Activated CD8-positive, alpha-beta T cell treated with anti-CD3 and anti-CD28 coated beads for 36 hours (primary cell): Measurements from ENCODE around the gene CTTNBP2. TPM values are rescaled to one million over a fixed set of nuclear protein-coding genes. Genes with fewer than 3 reads are reported as not detected.

Experiments
- ATAC-seq: fragments of 200-7000 bp; cut with Tn5 transposase; one replicate; pipeline ENCODE4 v1.10.0; 2021; ENCODE audit warnings: mild to moderate bottlenecking, moderate library complexity
- CTCF ChIA-PET: fragments of 350-600 bp; sonication (Branson Sonifier 250); formaldehyde crosslinking; loops from one replicate; lab custom pipeline; 2021; ENCODE audit warnings: antibody characterized with exemption; lab: Charles Lee
- POLR2A ChIA-PET: fragments of 350-600 bp; sonication (Branson Sonifier 250); formaldehyde crosslinking; loops from one replicate; lab custom pipeline; 2021; ENCODE audit warnings: antibody characterized with exemption; lab: Charles Lee
- DNase-seq: peaks from one replicate; pipeline ENCODE4 v3.0.0-alpha.2; 2020
- H3K27ac Mint-ChIP-seq: one replicate; pipeline ENCODE4 v1.8.0; 2021; ENCODE audit warnings: mild to moderate bottlenecking, mixed read lengths
- H3K27me3 Mint-ChIP-seq: one replicate; pipeline ENCODE4 v1.8.0; 2021; ENCODE audit warnings: mixed read lengths
- H3K36me3 Mint-ChIP-seq: one replicate; pipeline ENCODE4 v1.8.0; 2021; ENCODE audit warnings: low read depth, mixed read lengths
- H3K4me1 Mint-ChIP-seq: one replicate; pipeline ENCODE4 v1.8.0; 2021; ENCODE audit warnings: low read depth, mixed read lengths
- H3K4me3 Mint-ChIP-seq: one replicate; pipeline ENCODE4 v1.8.0; 2021; ENCODE audit warnings: mild to moderate bottlenecking, moderate library complexity, mixed read lengths
- H3K9me3 Mint-ChIP-seq: one replicate; pipeline ENCODE4 v1.8.0; 2021; ENCODE audit warnings: mixed read lengths
- intact Hi-C: fragments of 100-400 bp; cut with micrococcal nuclease; formaldehyde crosslinking; loops from one replicate; pipeline ENCODE4 v1.10.0; 2022
- total RNA-seq, 2 experiments: library from RNA; stranded (reverse); gene quantifications; one replicate each; pipeline ENCODE4 v1.2.3, GENCODE V29; 2021
- TF ChIP-seq, protein P1 (sequence below): fragments of 200-600 bp; IDR thresholded peaks from one replicate; pipeline ENCODE4 v1.8.0; 2022; ENCODE audit warnings: antibody characterized with exemption, mild to moderate bottlenecking

Gene CTTNBP2
- total RNA-seq, 2 experiments from 2014 or later = not detected

DNA sequence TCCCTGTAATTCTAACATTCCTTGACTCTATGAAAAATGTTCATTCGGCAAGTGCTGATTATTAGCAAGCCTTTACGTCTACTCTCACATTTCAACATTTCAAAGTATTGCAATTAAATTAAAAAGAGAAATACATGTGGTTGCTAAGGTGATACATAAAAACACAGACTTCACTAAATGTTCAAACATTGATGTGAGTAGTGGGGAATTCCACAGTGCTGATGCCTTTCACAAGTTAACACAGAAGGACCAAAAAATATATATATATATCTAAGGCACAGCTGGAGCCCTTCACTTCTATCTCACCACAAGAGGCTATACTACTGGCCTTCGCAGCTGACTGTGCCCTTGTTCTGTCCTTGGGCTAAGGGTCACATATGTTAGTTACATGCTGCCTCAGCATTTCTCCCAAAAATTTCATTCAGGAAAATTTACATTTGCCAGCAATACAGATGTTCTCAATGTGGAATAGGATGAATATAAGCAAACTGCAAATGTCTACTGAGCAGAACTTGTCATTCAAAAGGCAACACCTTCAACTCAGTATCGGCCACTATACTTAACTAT is 13.9 kb downstream of the CTTNBP2 start:
- Mint-ChIP-seq H3K9me3 (no peaks in the 10 kb centered on the region), H3K36me3 (no peaks in the 10 kb centered on the region), H3K27me3 (peaks cover 3% of the 10 kb centered on the region), H3K4me3 (no peak overlapping the region), H3K4me1 (no peaks in the 10 kb centered on the region), H3K27ac (no peak overlapping the region)
- ATAC-seq (no peak), DNase-seq (no peak)
- intact Hi-C loops = no loop called here
- POLR2A ChIA-PET = no interaction called here
- TF ChIP-seq, protein P1, sequence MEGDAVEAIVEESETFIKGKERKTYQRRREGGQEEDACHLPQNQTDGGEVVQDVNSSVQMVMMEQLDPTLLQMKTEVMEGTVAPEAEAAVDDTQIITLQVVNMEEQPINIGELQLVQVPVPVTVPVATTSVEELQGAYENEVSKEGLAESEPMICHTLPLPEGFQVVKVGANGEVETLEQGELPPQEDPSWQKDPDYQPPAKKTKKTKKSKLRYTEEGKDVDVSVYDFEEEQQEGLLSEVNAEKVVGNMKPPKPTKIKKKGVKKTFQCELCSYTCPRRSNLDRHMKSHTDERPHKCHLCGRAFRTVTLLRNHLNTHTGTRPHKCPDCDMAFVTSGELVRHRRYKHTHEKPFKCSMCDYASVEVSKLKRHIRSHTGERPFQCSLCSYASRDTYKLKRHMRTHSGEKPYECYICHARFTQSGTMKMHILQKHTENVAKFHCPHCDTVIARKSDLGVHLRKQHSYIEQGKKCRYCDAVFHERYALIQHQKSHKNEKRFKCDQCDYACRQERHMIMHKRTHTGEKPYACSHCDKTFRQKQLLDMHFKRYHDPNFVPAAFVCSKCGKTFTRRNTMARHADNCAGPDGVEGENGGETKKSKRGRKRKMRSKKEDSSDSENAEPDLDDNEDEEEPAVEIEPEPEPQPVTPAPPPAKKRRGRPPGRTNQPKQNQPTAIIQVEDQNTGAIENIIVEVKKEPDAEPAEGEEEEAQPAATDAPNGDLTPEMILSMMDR = no peak
- CTCF ChIA-PET = no interaction called here

DNA sequence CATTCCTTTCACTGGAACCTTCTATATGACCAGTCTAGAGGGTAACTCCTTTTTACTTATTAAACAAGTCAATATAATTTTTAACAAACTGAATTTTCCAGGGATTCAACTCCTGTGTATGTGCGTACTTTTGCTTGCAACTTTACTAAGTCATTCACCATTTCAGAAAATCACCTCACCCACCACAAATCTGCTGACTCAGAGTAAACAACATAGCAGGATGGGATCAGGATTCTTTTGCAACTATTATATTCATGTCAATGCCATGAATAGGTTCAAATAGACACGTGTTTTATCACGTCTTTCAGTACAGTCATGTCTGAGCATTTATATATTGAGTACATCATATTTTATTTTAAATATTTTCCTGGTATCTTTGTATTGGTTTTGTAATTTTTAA is 14.5 kb downstream of the CTTNBP2 start:
- H3K27ac Mint-ChIP-seq = no peak overlapping the region
- H3K4me1 Mint-ChIP-seq = no peaks in the 10 kb centered on the region
- peaks cover 3% of the 10 kb centered on the region for H3K27me3 Mint-ChIP-seq
- no peak for DNase-seq
- no peaks in the 10 kb centered on the region for H3K9me3 Mint-ChIP-seq
- H3K36me3 Mint-ChIP-seq = no peaks in the 10 kb centered on the region
- ChIA-PET CTCF (no interaction called here), POLR2A (no interaction called here)
- TF ChIP-seq, protein P1 = no peak
- no peak for ATAC-seq
- intact Hi-C loops = no loop called here
- H3K4me3 Mint-ChIP-seq = no peak overlapping the region

DNA sequence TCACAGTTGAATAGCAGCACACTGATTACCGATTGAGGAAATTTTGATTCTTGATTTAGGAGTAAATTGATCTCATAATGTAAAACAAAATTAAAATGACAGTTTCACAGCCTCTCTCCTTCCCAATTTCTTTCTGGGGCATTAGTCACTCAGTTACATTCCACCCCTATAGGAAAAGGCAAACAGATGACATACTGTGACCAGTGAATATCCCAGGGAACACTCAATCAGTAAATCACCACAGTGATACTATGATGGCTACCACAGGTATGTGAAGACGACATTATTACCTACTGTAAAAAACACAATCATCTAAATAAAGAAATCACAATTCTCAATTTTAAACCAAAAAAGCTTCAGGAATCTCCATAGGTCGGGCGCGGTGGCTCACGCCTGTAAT is 15.5 kb downstream of the CTTNBP2 start:
- Mint-ChIP-seq H3K27me3 (peaks cover 3% of the 10 kb centered on the region), H3K4me1 (no peaks in the 10 kb centered on the region), H3K4me3 (no peak overlapping the region), H3K36me3 (no peaks in the 10 kb centered on the region), H3K9me3 (no peaks in the 10 kb centered on the region), H3K27ac (no peak overlapping the region)
- ATAC-seq (no peak), DNase-seq (no peak)
- TF ChIP-seq, protein P1 = no peak
- ChIA-PET CTCF (no interaction called here), POLR2A (no interaction called here)
- intact Hi-C loops = no loop called here

DNA sequence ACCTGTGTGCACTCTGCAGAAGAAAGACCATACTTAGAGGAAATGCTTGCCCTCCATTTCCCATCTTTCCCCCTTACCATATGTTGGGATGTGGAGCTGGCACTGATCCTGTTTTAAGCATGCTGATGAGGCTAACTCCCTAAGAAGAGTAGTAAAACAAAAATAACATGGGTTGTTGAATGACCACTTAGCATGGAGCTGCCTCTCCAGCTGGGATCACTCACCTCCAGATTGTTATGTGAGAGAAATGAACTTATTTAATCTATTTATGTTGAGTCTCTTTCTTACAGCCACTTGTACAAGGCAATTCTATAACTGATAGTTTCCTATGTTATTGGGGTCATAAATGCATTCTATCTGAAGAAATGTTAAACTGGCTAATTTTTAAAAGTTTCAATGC is 17.0 kb downstream of the CTTNBP2 start:
- Mint-ChIP-seq H3K9me3 (no peaks in the 10 kb centered on the region), H3K27me3 (peaks cover 4% of the 10 kb centered on the region), H3K4me1 (no peaks in the 10 kb centered on the region), H3K36me3 (no peaks in the 10 kb centered on the region), H3K4me3 (no peak overlapping the region), H3K27ac (no peak overlapping the region)
- CTCF ChIA-PET = no interaction called here
- DNase-seq (no peak), ATAC-seq (no peak)
- TF ChIP-seq, protein P1 = no peak
- intact Hi-C loops = no loop called here
- POLR2A ChIA-PET = interaction anchor here (0.6 kb wide), 1 partner anchor 254 kb away, joined by 4 read pairs; no protein-coding TSS in a partner anchor

DNA sequence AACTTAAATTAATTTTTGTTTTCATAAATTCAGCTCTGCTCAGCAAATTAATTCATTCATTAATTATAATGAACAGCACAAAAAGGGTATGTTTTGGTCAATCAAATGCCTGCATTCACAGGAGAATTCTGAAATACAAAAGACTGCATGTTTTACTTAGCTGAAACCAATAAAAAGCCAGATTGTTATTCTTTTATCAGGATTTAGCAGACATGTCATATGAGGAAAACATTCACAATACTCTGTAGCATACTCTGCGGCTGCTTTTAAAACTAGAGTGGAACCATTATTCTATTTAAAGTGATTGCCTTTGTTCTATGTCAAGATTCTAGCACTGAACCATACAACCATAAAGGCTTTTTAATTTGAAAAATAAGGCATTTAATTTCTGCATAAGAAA is 19.1 kb downstream of the CTTNBP2 start:
- CTCF ChIA-PET = no interaction called here
- intact Hi-C loops = no loop called here
- POLR2A ChIA-PET = no interaction called here
- Mint-ChIP-seq H3K27me3 (peaks cover 7% of the 10 kb centered on the region), H3K36me3 (no peaks in the 10 kb centered on the region), H3K27ac (no peak overlapping the region), H3K9me3 (no peaks in the 10 kb centered on the region), H3K4me3 (no peak overlapping the region), H3K4me1 (no peaks in the 10 kb centered on the region)
- TF ChIP-seq, protein P1 = no peak
- DNase-seq = no peak
- ATAC-seq = no peak
